HPDE6-E6E7 (cell line): ENCODE data around the gene SLC27A2.

ENCODE experiments used
- DNase-seq: peaks from one replicate; pipeline ENCODE4 v3.0.0; 2011; ENCODE audit warnings: missing footprints; ENCODE audit errors: extremely low spot score

The SLC27A2 gene

DNA sequence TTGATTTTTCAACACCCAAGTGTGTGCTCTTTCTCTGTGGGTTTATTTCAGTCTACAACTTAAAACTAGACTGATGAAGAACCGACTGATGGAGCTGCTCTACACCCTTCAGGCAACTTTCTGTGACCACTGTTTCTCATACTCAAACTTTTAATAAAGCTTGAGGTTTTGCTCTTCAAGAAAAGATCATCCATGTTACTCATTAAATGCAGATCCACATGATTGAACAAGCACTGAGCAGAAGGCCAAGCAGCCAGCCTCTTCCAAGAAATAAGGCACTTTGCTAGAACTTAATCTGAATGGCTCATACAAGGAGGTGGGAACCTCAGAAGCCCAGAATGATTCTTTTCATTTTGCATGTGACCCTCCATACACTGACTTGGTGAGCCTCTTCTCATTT is 8.7 kb downstream of the SLC27A2 start:
- DNase-seq: no peak

DNA sequence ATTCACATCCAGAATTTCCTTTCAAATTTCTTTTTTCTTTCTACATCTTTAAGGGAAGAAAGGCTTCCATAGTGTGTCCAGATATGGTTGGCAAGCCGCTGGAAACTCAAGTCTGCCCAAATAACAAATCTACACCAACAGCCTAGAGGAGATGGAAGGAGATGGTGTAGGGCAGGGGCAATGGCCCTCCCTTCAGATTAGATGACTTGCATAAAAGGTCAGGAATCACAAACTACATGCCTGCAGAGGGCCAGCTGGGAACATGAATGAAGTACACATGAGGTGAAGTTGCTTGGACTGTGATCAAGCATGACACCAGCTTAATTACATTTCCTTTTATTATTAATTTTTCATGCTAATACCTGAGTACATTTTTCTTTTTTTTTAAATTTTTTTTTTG is 10.2 kb downstream of the SLC27A2 start:
- no peak for DNase-seq

DNA sequence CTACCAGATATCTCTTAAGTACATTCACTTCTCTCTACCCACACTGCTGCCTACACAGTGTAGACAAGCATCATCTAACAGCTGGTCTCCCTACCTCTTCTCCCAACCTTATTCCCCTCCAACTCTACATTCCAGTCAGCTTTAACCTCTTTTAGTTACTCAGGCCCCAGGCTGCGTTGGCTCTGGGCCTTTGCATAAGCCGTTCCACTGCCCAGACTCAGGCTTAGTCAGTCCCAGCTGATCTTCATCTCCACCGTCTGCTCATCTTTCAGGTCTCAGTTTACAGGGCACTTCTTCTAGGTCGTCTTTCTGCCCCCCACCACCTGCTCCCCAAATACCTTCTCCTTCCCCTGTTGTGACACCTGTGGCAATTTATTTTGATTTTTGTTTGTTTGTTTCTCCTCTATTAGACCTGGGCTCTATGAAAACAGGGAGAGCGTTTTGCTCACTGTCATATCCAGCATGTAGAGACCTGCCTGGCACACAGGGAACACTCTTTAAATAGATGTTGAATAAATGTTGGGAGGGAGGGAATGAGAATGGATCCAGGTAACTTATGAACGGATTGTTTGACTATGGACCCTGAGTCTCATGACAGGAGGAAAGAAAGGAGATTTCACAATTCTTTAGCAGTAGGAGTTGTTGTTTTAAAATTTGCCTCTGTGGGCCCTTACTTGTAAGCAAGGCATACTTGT is 11.1 kb downstream of the SLC27A2 start:
- DNase-seq: peak; percentile 37

DNA sequence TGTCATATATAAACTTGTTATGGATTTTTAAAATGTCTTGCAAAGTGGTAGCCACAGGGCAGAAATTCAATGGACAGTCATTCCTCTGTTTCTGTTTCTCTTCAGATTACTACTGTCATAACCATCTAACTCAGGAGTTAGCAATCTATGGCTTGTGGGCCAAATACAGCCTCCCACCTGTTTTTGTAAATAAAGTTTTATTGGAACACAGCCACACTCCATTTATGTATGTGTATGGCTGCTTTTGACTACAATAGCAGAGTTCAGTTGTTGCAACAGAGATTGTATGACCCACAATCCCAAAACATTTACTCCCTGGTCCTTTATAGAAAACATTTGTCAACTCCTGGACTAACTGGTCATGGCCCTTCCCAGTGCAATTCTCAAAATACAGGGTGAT is 20.0 kb downstream of the SLC27A2 start:
- DNase-seq: no peak

DNA sequence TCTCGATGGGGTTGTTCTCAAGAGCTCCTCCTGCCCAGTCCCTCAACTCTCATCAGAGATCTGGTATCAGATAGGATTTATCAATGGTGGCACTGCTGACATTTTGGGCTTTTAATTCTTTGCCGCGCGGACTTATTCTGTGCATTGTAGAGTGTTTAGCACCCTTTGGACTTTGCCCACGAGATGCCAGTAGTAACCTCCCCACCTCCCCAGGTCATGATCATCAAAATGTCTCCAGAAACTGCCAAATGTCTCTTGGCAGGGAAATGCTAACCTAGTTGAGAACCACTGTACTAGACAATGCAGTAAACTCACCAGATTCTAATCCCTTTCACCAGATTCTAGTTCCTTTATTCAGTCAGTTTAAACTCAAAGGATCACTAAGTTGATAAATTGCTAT is 24.0 kb downstream of the SLC27A2 start:
- DNase-seq: no peak

DNA sequence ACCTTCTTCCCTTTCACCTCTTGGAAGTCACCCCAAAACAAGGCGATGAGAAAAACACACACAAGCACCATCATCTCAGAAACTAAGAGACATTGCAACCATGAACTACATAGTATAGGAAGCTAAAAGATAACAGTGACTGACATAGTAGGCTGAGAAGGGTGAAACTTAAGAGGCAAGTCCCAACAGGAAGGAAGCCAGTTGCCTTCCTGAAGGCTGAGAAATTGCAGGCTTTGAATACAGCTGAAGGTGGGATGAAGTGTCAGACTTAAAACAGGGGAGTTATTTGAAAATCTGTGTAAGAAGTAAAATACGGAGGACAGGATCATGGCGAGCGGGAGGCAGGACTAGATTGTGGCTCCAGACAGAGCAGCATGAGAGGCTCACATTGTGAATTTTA is 27.8 kb downstream of the SLC27A2 start:
- DNase-seq: peak; percentile 49

DNA sequence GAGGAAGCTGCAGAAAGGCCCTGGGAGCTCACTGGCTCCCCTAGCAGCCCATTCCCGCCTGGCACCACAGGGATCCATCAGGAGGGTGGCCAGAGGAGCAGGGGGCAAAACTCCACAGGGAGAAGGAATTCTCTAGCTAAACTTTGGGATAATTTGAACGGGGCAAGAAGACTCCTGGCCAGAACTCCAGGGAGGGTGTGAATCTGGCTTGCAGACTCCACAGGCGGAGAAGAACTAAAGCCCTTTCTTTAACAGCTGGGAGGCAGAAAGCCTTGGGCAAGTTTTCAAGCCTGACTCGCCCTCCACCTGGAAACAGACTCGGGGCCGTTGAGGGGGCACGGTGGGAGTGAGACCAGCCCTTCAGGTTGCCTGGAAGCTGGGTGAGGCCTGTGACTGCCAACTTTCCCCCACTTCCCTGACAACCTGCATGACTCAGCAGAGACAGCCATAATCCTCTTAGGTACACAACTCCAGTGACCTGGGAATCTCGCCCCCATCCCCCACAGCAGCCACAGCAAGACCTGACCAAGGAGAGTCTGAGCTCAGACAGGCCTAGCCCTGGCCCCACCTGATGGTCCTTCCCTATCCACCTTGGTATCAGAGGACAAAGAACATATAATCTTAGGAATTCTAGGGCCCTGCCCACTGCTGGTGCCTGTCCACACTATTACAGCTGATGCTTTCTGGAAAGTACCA is 28.6 kb downstream of the SLC27A2 start:
- DNase-seq: no peak

DNA sequence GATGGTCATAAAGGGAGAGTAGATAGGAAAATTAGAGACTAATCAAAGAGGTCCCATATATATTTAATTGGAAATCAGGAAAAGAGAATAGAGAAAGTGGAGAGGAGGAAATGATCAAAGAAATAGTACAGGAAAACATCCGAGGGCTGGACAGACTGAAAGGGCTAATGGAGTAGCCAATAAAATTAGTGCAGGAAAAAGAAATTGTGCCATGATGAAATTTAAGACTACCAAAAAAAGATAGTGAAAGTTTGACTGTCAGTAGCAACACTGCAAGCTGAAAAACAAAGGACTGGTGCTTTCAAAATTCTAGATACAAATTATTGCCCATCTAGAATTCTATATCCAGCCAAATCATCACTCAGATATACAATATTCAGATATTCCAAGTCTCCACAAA is 36.3 kb downstream of the SLC27A2 start:
- no peak for DNase-seq

DNA sequence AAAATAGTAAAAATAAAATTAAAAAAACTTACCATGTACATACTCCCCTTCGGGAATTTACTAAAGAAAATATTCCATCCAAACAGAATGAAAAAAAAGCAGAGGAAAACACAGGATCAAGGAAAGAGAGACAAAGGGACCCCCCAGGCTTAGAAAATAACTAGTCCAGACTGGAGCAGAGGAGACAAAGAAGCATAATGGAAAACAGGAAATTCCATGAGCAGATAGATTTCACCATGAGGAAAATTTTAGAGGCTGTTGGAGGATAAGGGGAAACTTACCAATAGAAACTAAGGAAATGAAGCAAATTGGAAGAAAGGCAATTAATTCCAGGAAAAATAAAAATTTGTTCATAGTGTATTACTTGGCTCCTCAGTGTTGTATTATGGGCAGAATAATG is 36.7 kb downstream of the SLC27A2 start:
- no peak for DNase-seq

DNA sequence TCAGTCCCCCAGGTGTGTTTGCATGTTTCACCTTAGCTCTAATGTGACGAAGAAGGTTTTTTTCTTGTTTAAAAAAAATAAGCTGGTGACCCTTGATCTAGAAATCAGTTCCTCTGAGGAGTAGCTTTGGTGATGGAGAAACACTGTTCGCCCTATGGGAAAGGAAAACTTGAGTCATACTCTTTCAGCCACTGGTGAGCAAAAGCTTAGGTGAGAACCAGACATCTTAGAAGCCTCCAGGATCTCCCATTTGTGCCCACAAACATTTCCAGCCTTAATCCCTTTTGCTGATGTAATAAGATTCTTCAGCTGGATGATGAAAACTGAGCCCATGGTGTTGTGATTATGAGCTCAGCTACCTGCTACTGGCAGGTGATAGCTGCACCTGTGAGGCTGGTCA is 37.8 kb downstream of the SLC27A2 start:
- no peak for DNase-seq

DNA sequence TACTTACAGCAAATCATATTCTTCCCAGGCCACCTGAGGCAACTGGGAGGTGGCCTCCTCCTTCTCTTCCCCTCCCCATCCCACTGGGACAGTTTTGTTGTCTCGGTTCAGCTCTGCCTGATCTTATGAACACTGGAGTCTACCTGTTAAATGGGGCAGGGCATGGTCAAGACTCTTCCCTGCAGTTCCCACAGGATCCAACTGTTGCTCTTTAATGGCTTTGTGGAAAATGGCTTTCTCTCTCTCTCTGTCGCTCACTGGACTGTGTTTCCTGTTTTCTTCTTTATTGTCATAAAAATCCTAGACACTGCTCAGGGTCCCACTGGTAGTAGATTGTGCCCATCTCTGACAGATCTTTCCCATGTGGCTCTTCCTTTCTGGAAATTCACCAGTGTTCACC is 40.2 kb downstream of the SLC27A2 start:
- DNase-seq: no peak

DNA sequence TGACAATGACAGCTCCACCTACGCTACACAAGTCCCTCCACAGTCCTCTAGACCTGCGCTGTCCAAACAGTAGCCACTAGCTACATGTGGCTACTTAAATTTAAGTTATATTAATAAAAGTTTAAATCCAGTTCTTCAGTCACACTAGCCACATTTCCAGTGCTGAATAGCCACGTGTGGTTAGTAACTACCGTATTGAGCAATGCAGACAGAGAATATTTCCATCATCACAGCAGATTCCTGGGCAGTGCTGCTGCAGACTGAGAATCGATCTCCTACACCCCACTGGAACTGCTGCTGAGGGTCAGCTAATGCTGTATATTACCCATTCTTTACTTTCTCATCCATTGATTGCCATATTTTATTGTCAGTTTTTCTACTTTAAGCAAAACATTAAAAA is 42.6 kb downstream of the SLC27A2 start:
- DNase-seq: no peak

DNA sequence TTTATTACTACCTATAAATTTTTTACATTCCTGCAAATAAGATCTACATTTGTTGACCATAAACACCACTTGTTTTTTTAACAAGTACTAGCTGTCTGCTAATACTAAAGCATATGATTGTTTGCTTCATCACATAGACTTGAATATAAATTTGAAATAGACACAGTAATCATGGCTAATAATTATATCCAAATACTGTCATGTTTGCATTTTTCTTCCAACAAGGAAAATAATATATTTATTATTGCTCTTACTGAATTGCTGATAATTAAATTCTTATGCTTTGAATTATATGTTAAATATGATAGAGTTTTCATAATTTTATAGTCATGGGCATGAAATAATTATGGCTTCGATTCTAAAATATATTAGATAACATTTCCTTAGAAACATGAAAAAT is 43.1 kb downstream of the SLC27A2 start:
- DNase-seq: no peak

DNA sequence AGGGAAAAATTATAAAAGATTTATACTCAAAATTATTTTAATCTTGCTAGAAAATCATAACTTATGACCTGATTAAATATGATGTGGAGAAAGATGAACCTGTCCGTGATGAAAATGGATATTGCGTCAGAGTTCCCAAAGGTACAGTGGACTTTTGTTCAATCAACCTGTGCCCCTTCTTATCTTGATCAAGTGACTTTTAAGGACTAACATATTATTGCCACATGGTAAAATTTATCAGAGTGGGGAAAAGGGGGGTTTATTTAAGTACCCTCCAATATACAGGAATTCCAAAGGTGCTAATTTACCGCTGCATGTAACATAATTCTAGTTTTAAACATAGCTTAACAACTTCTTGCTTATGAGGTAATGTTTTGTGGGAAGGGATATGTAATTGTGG is 43.9 kb downstream of the SLC27A2 start:
- DNase-seq: no peak

DNA sequence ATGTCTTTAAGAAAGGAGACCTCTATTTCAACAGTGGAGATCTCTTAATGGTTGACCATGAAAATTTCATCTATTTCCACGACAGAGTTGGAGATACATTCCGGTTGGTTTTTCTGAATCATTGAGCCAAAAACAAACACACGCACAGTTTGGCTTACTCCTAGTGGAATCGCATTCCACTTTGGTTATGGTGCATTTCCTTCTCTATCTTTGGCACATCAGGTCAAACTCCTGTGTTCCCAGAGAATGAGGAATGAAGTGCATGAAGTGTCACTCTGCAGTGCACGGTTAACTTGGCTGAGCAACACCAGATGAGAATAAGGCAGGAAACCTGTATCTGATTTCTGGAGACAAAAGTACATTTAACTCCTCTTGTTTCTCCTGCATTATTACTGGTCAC is 45.1 kb downstream of the SLC27A2 start:
- DNase-seq: no peak

DNA sequence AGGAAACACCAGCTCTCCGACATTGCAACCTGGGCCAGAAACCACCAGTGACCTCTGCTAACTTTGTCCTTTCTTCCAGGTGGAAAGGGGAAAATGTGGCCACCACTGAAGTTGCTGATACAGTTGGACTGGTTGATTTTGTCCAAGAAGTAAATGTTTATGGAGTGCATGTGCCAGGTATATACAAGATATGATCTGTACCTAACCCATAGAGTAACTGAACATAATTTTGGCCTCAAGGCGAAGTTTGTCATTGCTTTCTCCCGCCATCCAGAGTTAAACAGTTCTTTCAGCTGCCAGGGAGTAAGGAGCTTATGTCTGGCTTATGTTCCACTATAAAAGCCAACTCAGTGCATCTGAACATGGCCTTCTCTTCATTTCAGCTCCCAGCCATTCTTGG is 46.9 kb downstream of the SLC27A2 start:
- no peak for DNase-seq

DNA sequence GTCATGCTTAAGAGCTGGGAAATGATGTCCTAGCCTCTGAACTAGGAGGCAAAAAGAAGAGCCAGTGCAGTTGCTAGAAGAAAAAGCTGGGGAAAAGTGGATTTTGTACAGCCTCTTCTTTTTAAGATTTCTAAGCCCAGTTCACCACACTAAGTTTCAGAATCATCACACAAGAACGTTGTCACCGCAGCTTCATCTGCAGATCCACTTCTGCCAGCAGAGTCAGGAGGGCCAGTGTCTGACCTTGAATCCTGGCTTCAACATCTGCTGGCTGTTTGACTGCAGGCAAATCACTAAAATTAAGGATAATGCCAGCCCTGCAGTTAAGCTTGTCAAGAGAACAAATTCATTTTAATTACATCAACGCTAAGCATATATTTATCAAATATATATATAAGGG is 47.3 kb downstream of the SLC27A2 start:
- no peak for DNase-seq

DNA sequence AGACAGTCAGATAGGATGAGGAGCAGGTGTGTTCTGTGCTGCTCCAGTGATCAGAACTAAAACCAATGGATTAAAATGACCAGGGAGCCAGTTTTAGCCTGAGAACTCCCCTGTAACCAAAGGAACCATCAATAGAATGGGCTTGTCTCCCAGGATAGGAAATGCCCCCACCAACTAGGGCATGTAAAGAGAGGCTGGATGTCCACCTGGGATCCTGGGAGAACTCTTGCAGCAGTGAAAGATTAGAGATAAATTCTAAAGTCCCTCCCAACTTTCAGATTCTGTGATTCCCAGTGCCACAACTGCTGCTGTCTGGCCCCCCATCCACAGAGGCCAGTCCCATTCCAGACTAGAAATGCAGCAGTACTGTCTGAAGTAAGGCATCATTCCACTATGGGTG is 49.8 kb downstream of the SLC27A2 start:
- no peak for DNase-seq

DNA sequence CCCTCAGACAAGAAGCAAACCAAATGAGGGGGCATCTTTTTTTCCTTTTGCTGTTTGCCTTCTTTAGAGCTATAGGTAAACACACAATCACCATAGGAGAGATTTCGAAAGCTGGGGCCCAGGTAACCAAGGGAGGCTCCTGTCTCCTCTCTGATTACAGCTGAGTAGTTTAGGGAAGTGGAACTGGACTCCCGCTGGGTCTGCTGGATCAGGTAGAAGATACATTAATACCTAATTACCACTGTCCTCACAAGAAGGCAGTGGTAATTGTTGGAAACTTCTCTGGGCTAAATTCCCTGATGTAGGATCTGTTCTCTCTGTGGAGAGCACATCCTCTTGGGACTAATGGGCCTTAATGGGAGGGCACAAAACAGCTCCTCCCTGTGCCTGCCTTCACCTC is 50.8 kb downstream of the SLC27A2 start:
- DNase-seq: no peak

DNA sequence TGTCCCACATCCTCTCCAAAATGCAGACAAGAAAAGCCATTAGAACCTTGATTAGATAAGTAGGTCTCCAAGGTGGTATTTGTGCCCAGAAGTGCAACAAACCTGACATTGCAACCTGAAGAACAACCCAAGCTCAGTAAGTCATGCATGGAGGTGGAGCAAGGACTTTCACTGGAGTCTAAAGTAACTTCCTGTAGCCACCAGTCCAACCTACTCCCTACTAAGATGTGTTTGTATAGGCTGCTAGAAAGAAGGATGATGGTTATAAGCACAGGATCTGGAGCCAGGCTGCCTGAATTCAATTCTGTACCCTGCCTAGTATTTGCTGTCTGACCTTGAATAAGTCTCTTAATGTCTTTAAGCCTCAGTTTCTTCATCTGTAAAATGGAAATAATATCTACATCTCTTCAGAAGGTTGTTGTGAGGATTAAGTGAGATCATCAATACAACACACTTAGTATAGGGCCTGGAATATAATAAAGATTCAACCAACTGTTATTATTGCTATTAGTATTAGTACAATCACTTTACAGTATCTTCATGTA is 51.3 kb downstream of the SLC27A2 start:
- no peak for DNase-seq

DNA sequence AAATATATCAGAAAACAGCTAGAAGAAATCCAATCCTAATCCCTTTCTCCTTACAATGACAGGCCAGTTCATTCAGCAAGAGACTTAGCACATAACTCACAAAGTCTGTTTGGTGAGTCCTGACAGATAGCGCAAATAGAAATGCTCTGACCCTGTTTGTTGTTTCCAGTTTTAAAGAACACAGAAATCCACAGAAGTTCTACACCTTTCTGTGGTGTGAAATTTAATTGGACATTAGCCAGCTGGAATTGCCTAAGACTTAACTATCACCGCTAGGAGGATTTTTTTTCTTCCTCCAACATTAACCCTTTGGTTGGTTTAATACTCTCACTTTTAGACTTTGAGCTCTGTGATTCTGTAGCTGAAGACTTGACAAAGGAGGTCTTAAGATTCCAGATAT is 52.8 kb downstream of the SLC27A2 start:
- no peak for DNase-seq

DNA sequence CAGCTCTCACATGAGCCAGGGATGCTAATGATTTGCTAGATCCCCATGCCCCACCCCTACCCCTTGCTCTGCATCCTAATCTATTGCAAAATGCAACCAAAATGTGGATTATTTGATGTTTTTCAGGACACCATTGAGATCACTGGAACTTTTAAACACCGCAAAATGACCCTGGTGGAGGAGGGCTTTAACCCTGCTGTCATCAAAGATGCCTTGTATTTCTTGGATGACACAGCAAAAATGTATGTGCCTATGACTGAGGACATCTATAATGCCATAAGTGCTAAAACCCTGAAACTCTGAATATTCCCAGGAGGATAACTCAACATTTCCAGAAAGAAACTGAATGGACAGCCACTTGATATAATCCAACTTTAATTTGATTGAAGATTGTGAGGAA is 53.8 kb downstream of the SLC27A2 start:
- no peak for DNase-seq

DNA sequence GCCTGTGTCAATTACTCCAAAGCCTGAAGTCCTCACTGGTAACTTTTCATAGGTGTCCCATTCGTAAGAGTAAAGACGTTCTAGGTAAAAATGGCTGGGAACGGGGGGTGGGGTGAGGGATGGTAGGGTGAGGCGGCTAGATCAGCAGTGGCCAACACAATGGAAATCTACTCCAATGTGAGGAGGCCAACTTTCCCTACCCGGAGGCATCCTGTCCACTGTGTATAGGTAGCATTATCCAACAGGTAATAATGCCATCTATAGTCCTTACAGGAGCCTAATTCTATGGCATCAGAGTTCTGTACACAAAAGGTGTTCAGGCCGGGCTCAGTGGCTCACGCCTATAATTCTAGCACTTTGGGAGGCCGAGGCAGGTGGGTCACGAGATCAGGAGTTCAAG is 54.4 kb downstream of the SLC27A2 start:
- DNase-seq: no peak

DNA sequence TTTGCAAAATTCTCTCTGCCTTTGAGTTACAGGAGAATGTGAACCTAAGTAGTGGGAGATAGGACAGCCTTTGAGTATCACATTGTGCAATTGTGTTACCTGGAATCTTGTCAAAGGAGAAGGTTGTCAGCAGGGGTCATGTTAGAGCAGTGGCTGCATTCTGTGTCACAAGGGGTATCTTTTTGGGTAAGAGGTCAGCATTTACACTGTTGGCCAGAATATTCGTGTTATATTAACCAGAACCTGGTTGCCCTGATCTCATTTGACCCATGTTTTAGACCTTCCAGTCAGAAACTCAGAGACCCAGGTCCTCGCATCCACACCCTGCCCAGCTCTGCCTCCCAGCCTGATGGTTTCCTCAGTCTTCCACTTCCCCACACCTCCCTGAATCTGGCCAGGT is 56.3 kb downstream of the SLC27A2 start:
- no peak for DNase-seq
